Left ventricle myocardium inferior (tissue), 1 donor: Measurements from ENCODE around the gene MIEN1. TPM values are rescaled to one million over a fixed set of nuclear protein-coding genes. Genes with fewer than 3 reads are reported as not detected.
"Not testable (repeated sequence)": the region's sequence is repeated elsewhere in the genome, so short reads cannot be mapped to it uniquely, and the experiment has no call there.

Experiments
- DNase-seq: peaks from one replicate; pipeline ENCODE4 v3.0.0-alpha.2; 2020
- H3K27ac ChIP-seq: fragments of 200-600 bp; replicated peaks from 2 replicates; pipeline ENCODE4 v1.8.0; 2021
- H3K27me3 ChIP-seq: fragments of 200-600 bp; 2 replicates; pipeline ENCODE4 v1.8.0; 2021; ENCODE audit warnings: low read depth
- H3K36me3 ChIP-seq: fragments of 200-600 bp; 2 replicates; pipeline ENCODE4 v1.8.0; 2021
- H3K4me1 ChIP-seq: fragments of 200-600 bp; 2 replicates; pipeline ENCODE4 v1.8.0; 2021
- H3K4me3 ChIP-seq: fragments of 200-600 bp; 2 replicates; pipeline ENCODE4 v1.8.0; 2021; ENCODE audit warnings: mild to moderate bottlenecking, moderate library complexity
- H3K9me3 ChIP-seq: fragments of 200-600 bp; replicated peaks from 2 replicates; pipeline ENCODE4 v1.8.0; 2021
- CTCF ChIP-seq: fragments of 200-600 bp; IDR thresholded peaks from 2 replicates; pipeline ENCODE4 v1.8.0; 2021; ENCODE audit warnings: antibody characterized with exemption, mild to moderate bottlenecking, borderline replicate concordance
- intact Hi-C: fragments of 100-400 bp; cut with micrococcal nuclease; formaldehyde crosslinking; loops from one replicate; pipeline ENCODE4 v1.11.0; 2022
- total RNA-seq: library from RNA; stranded (reverse); fragmentation: NEBNext Ultra II Directional; extraction: Animal tissue kit (Norgen Biotek cat#: 25700); gene quantifications from one replicate; pipeline ENCODE4 v1.2.1, GENCODE V29; 2021
- donor health status: DM: no; HTN: yes; CAD: no; lungs with severe emphysema.

MIEN1 gene
- total RNA-seq, 1 donor from 2014 or later, result 57.1 TPM

GRCh38 chr17:39765175-39765574 lies 34.8 kb upstream of the MIEN1 start:
- H3K4me1 ChIP-seq, result no peaks in the 10 kb centered on the region
- H3K36me3 ChIP-seq, result no peaks in the 10 kb centered on the region
- no peak overlapping the region for H3K4me3 ChIP-seq
- no peak for TF ChIP-seq CTCF
- no peak for DNase-seq
- H3K27ac ChIP-seq, result no peak overlapping the region
- peaks cover 72% of the 10 kb centered on the region for H3K27me3 ChIP-seq
- H3K9me3 ChIP-seq, result no peaks in the 10 kb centered on the region
- intact Hi-C loops, result no loop called here

DNA sequence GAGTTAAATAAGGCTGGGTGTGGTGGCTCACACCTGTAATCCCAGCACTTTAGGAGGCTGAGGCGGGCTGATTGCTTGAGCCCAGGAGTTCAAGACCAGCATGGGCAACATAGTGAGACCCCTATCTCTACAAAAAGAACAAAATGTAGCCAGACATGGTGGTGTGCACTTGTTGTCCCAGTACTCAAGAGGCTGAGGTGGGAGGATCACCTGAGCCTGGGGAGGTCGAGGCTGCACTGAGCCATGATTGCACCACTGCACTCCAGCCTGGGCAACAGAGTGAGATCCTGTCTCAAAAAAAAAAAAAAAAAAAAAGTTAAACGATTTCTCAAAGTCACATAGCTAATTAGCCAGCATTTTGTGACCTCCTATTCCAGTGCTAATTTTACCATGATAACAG lies 33.8 kb upstream of the MIEN1 start:
- H3K4me1 ChIP-seq, H3K27ac ChIP-seq, H3K4me3 ChIP-seq, H3K36me3 ChIP-seq, H3K9me3 ChIP-seq, intact Hi-C loops, DNase-seq: not testable (repeated sequence)
- peaks cover 74% of the 10 kb centered on the region for H3K27me3 ChIP-seq

- Histone ChIP-seq H3K4me3 (no peak overlapping the region), H3K36me3 (no peaks in the 10 kb centered on the region), H3K4me1 (no peaks in the 10 kb centered on the region), H3K27ac (no peak overlapping the region), H3K27me3 (peaks cover 74% of the 10 kb centered on the region), H3K9me3 (no peaks in the 10 kb centered on the region)
- no peak for DNase-seq
- TF ChIP-seq CTCF, result no peak
- intact Hi-C loops, result no loop called here
Observed at GRCh38 chr17:39763051-39763820, 32.9 kb upstream of the MIEN1 start.

GRCh38 chr17:39761861-39762496 lies 31.6 kb upstream of the MIEN1 start:
- no peak for DNase-seq
- Histone ChIP-seq H3K9me3 (no peaks in the 10 kb centered on the region), H3K4me3 (no peak overlapping the region), H3K36me3 (no peaks in the 10 kb centered on the region), H3K4me1 (no peaks in the 10 kb centered on the region), H3K27me3 (peaks cover 65% of the 10 kb centered on the region), H3K27ac (no peak overlapping the region)
- intact Hi-C loops, result no loop called here
- no peak for TF ChIP-seq CTCF

DNA sequence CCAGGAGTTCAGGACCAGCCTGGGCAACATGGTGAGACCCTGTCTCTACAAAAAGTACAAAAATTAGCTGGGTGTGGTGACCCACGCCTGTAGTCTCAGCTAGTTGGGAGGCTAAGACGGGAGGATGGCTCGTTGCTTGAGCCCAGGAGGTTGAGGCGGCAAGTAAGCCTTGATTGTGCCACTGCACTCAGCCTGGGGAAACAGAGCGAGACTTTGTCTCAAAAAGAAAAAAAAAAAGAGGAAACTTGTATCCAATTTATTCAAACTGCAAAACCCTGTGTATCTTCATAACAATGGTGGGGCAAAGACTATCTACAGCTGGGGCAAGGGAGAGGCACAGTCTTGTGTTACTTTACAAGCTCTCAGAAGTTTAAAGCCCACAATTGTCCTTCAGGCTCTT lies 28.9 kb upstream of the MIEN1 start:
- no peak for TF ChIP-seq CTCF
- no peak for DNase-seq
- intact Hi-C loops, result no loop called here
- peaks cover 40% of the 10 kb centered on the region for H3K27me3 ChIP-seq
- no peaks in the 10 kb centered on the region for H3K36me3 ChIP-seq
- H3K27ac ChIP-seq, result no peak overlapping the region
- peaks cover 12% of the 10 kb centered on the region for H3K4me1 ChIP-seq
- H3K9me3 ChIP-seq, result no peaks in the 10 kb centered on the region
- no peak overlapping the region for H3K4me3 ChIP-seq
